Mucosa of stomach (tissue), 1 donor: Measurements from ENCODE around the gene LRP8.

ENCODE experiments used
- H3K27me3 ChIP-seq: one replicate; pipeline ENCODE4 v1.7.0; 2013; ENCODE audit warnings: mild to moderate bottlenecking, low read length; ENCODE audit not compliant: control insufficient read depth, insufficient read depth
- H3K36me3 ChIP-seq: one replicate; pipeline ENCODE4 v1.7.0; 2013; ENCODE audit warnings: low read length; ENCODE audit not compliant: control insufficient read depth, insufficient read depth
- H3K4me1 ChIP-seq: one replicate; pipeline ENCODE4 v1.7.0; 2013; ENCODE audit warnings: mild to moderate bottlenecking, low read length; ENCODE audit not compliant: control insufficient read depth, insufficient read depth
- H3K4me3 ChIP-seq: one replicate; pipeline ENCODE4 v1.7.0; 2013; ENCODE audit warnings: low read length
- H3K9ac ChIP-seq: one replicate; pipeline ENCODE4 v1.7.0; 2013; ENCODE audit warnings: mild to moderate bottlenecking, low read length, moderate library complexity
- H3K9me3 ChIP-seq: one replicate; pipeline ENCODE4 v1.7.0; 2013; ENCODE audit warnings: mild to moderate bottlenecking, low read length, moderate library complexity; ENCODE audit not compliant: control insufficient read depth
- donor health status: Pancreatic carcinoma.

LRP8 gene

GRCh38 chr1:53249706-53250105 is 78.2 kb downstream of the LRP8 start:
- Histone ChIP-seq H3K27me3 (no peaks in the 10 kb centered on the region), H3K9ac (no peak overlapping the region), H3K4me3 (no peak overlapping the region), H3K36me3 (no peaks in the 10 kb centered on the region), H3K9me3 (no peaks in the 10 kb centered on the region), H3K4me1 (peaks cover 8% of the 10 kb centered on the region)

GRCh38 chr1:53246261-53247134 is 81.4 kb downstream of the LRP8 start:
- Histone ChIP-seq H3K9me3 (no peaks in the 10 kb centered on the region), H3K4me3 (no peak overlapping the region), H3K36me3 (no peaks in the 10 kb centered on the region), H3K27me3 (no peaks in the 10 kb centered on the region), H3K4me1 (peaks cover 8% of the 10 kb centered on the region), H3K9ac (no peak overlapping the region)

- H3K27me3 ChIP-seq, result no peaks in the 10 kb centered on the region
- no peaks in the 10 kb centered on the region for H3K36me3 ChIP-seq
- no peaks in the 10 kb centered on the region for H3K9me3 ChIP-seq
- H3K4me1 ChIP-seq, result peaks cover 4% of the 10 kb centered on the region
- H3K4me3 ChIP-seq, result no peak overlapping the region
- no peak overlapping the region for H3K9ac ChIP-seq
Observed at GRCh38 chr1:53244141-53244540, 83.7 kb downstream of the LRP8 start.

- Histone ChIP-seq H3K36me3 (no peaks in the 10 kb centered on the region), H3K9ac (no peak overlapping the region), H3K27me3 (no peaks in the 10 kb centered on the region), H3K4me1 (peaks cover 8% of the 10 kb centered on the region), H3K9me3 (no peaks in the 10 kb centered on the region), H3K4me3 (no peak overlapping the region)
Observed at GRCh38 chr1:53242381-53242780, 85.5 kb downstream of the LRP8 start.

- peaks cover 8% of the 10 kb centered on the region for H3K4me1 ChIP-seq
- no peaks in the 10 kb centered on the region for H3K36me3 ChIP-seq
- H3K9me3 ChIP-seq, result no peaks in the 10 kb centered on the region
- H3K9ac ChIP-seq, result no peak overlapping the region
- no peak overlapping the region for H3K4me3 ChIP-seq
- H3K27me3 ChIP-seq, result no peaks in the 10 kb centered on the region
Observed at GRCh38 chr1:53241828-53242227, 86.0 kb downstream of the LRP8 start.

GRCh38 chr1:53238197-53239155 is 89.4 kb downstream of the LRP8 start, which contains the start of gene MAGOH:
TSS of gene MAGOH (minus strand) at chr1:53238518. CDS start at chr1:53238448, 70 bp downstream.
- no peaks in the 10 kb centered on the region for H3K36me3 ChIP-seq
- no peaks in the 10 kb centered on the region for H3K27me3 ChIP-seq
- peaks cover 8% of the 10 kb centered on the region for H3K4me1 ChIP-seq
- H3K9me3 ChIP-seq, result no peaks in the 10 kb centered on the region
- H3K4me3 ChIP-seq, result peak within 1 kb of the TSS; percentile 75
- peak within 1 kb of the TSS; percentile 95 for H3K9ac ChIP-seq

- peaks cover 8% of the 10 kb centered on the region for H3K4me1 ChIP-seq
- no peaks in the 10 kb centered on the region for H3K36me3 ChIP-seq
- peak overlapping the region; percentile 75 for H3K4me3 ChIP-seq
- no peaks in the 10 kb centered on the region for H3K9me3 ChIP-seq
- no peaks in the 10 kb centered on the region for H3K27me3 ChIP-seq
- H3K9ac ChIP-seq, result peak overlapping the region; percentile 95
Observed at GRCh38 chr1:53237638-53238037, 90.2 kb downstream of the LRP8 start.

- H3K9me3 ChIP-seq, result no peaks in the 10 kb centered on the region
- H3K4me1 ChIP-seq, result peaks cover 13% of the 10 kb centered on the region
- H3K27me3 ChIP-seq, result no peaks in the 10 kb centered on the region
- H3K4me3 ChIP-seq, result peak overlapping the region; percentile 85
- H3K36me3 ChIP-seq, result no peaks in the 10 kb centered on the region
- H3K9ac ChIP-seq, result peak overlapping the region; percentile 79
Observed at GRCh38 chr1:53220962-53221286, 106.9 kb downstream of the LRP8 start.

- Histone ChIP-seq H3K9me3 (no peaks in the 10 kb centered on the region), H3K36me3 (no peaks in the 10 kb centered on the region), H3K27me3 (no peaks in the 10 kb centered on the region), H3K9ac (peak within 1 kb of the TSS; percentile 79), H3K4me3 (peak within 1 kb of the TSS; percentile 85), H3K4me1 (peaks cover 13% of the 10 kb centered on the region)
Observed at GRCh38 chr1:53220171-53220961, 107.5 kb downstream of the LRP8 start, which contains the start of gene CZIB. TSS of gene CZIB (minus strand) at chr1:53220634. CDS start at chr1:53220575, 59 bp downstream.

GRCh38 chr1:53219711-53220110 is 108.2 kb downstream of the LRP8 start:
- Histone ChIP-seq H3K9ac (peak overlapping the region; percentile 79), H3K4me1 (peaks cover 13% of the 10 kb centered on the region), H3K27me3 (no peaks in the 10 kb centered on the region), H3K9me3 (no peaks in the 10 kb centered on the region), H3K4me3 (peak overlapping the region; percentile 85), H3K36me3 (peaks cover 1% of the 10 kb centered on the region)

GRCh38 chr1:53218201-53218600 is 109.7 kb downstream of the LRP8 start:
- Histone ChIP-seq H3K9ac (no peak overlapping the region), H3K9me3 (no peaks in the 10 kb centered on the region), H3K36me3 (peaks cover 9% of the 10 kb centered on the region), H3K4me1 (peaks cover 13% of the 10 kb centered on the region), H3K27me3 (no peaks in the 10 kb centered on the region), H3K4me3 (no peak overlapping the region)
